ENCODE data around the gene ARID5A. TPM values are rescaled to one million over a fixed set of nuclear protein-coding genes. Genes with fewer than 3 reads are reported as not detected.

The ARID5A gene
- total RNA-seq, 3 donors from 2014 or later, result 4.8 to 17.6 (median 10.3) TPM

GRCh38 chr2:96548558-96549465 lies 12.3 kb downstream of the ARID5A start:
- intact Hi-C loops (cut with DNase I, micrococcal nuclease), result loop anchor here in 1 of 2 donors (5.0 kb wide), 1 partner anchor 37 kb away; no protein-coding TSS in a partner anchor
- H3K4me1 ChIP-seq (ENCODE audit: low read depth), result peaks cover under 1% of the 10 kb centered on the region
- no peaks in the 10 kb centered on the region for H3K9me3 ChIP-seq
- TF ChIP-seq, protein P1, sequence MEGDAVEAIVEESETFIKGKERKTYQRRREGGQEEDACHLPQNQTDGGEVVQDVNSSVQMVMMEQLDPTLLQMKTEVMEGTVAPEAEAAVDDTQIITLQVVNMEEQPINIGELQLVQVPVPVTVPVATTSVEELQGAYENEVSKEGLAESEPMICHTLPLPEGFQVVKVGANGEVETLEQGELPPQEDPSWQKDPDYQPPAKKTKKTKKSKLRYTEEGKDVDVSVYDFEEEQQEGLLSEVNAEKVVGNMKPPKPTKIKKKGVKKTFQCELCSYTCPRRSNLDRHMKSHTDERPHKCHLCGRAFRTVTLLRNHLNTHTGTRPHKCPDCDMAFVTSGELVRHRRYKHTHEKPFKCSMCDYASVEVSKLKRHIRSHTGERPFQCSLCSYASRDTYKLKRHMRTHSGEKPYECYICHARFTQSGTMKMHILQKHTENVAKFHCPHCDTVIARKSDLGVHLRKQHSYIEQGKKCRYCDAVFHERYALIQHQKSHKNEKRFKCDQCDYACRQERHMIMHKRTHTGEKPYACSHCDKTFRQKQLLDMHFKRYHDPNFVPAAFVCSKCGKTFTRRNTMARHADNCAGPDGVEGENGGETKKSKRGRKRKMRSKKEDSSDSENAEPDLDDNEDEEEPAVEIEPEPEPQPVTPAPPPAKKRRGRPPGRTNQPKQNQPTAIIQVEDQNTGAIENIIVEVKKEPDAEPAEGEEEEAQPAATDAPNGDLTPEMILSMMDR (IDR thresholded peaks at IDR 0.05), result no peak
- ATAC-seq, result no peak
- no peak overlapping the region for H3K4me3 ChIP-seq
- DNase-seq, result peak in 1 of 3 donors; percentile 33
- H3K36me3 ChIP-seq (ENCODE audit: low read depth), result no peaks in the 10 kb centered on the region

DNA sequence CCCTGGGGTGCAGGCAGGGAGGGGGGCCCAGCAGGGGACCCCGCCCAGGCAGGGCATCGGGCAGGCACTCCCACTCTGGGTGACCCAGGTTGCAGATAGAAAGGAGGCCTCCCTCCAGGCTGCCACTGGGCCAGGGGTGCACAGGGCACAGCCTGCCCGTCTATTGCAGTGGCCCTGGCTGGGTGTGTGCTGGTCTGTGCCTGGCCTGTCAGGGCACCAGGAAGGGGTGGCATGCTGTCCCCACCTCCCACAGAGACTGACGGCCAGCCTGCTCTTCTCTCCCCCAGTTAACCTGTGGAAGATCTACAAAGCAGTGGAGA lies 12.9 kb downstream of the ARID5A start:
- intact Hi-C loops (cut with DNase I, micrococcal nuclease), result loop anchor here in 1 of 2 donors (5.0 kb wide), 1 partner anchor 37 kb away; no protein-coding TSS in a partner anchor
- H3K4me1 ChIP-seq (ENCODE audit: low read depth), result peaks cover 6% of the 10 kb centered on the region
- TF ChIP-seq, protein P1 (IDR thresholded peaks at IDR 0.05), result no peak
- peak in 1 of 3 donors; percentile 33 for DNase-seq
- no peak overlapping the region for H3K4me3 ChIP-seq
- no peak for ATAC-seq
- H3K9me3 ChIP-seq, result no peaks in the 10 kb centered on the region
- H3K36me3 ChIP-seq (ENCODE audit: low read depth), result no peaks in the 10 kb centered on the region

- no peaks in the 10 kb centered on the region for H3K36me3 ChIP-seq (ENCODE audit: low read depth)
- peaks cover 9% of the 10 kb centered on the region for H3K4me1 ChIP-seq (ENCODE audit: low read depth)
- intact Hi-C loops (cut with DNase I, micrococcal nuclease), result loop anchor here in 1 of 2 donors (5.0 kb wide), 1 partner anchor 38 kb away; no protein-coding TSS in a partner anchor
- ATAC-seq (peak; percentile 83), DNase-seq (peak in 2 of 3 donors; percentile 78 to 81)
- TF ChIP-seq, protein P1 (IDR thresholded peaks at IDR 0.05), result peak; percentile 29
- H3K4me3 ChIP-seq, result no peak overlapping the region
- no peaks in the 10 kb centered on the region for H3K9me3 ChIP-seq
Measured at GRCh38 chr2:96549967-96550786, 13.6 kb downstream of the ARID5A start.

DNA sequence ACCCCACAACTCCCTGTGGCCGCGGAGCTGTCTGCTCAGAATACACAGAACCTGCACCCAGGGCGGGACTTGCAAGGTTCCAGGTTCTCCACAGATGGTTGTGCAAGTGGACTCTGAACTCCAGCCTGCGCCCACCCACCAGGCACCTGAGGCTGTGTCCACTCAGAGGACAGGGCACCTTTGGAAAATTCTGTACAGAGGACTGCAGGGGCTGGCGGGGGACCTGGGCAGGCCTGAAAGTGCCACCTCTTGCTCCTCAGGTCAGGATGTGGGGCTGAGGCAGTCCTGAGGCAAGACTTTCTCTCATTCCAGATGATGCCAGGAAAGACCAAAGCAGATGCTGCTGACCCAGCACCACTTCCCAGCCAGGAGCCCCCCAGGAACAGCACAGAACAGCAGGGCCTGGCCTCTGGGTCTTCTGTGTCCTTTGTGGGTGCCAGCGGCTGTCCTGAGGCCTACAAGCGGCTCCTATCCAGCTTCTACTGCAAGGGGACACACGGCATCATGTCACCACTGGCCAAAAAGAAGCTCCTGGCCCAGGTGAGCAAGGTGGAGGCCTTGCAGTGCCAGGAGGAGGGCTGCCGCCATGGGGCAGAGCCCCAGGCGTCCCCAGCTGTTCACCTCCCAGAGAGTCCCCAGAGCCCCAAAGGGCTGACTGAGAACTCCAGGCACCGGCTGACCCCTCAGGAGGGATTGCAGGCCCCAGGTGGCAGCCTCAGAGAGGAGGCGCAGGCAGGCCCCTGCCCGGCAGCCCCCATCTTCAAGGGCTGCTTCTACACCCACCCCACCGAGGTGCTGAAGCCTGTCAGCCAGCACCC lies 14.4 kb downstream of the ARID5A start:
- intact Hi-C loops (cut with DNase I, micrococcal nuclease), result no loop called here
- TF ChIP-seq, protein P1 (IDR thresholded peaks at IDR 0.05), result no peak
- H3K36me3 ChIP-seq (ENCODE audit: low read depth), result no peaks in the 10 kb centered on the region
- H3K4me1 ChIP-seq (ENCODE audit: low read depth), result peaks cover 9% of the 10 kb centered on the region
- H3K9me3 ChIP-seq, result no peaks in the 10 kb centered on the region
- no peak overlapping the region for H3K4me3 ChIP-seq
- ATAC-seq, result no peak
- no peak for DNase-seq

Measured in mucosa of descending colon (tissue), 3 donors.